ENCODE data around the gene RBBP8.

- TF ChIP-seq CTCF (IDR thresholded peaks at IDR 0.05), result no peak
- TF ChIP-seq EZH2 (IDR thresholded peaks at IDR 0.05), result no peak
- no peak for TF ChIP-seq EZH2phosphoT487 (IDR thresholded peaks at IDR 0.05)
These were observed 31.0 kb upstream of the RBBP8 start for GRCh38 chr18:22902093-22902492.
